Mesendoderm (in vitro differentiated cells): Measurements from ENCODE around the gene LORICRIN.
A peak's percentile ranks its signal among the peaks of the same experiment; 100 is the strongest.

ENCODE experiments used
- DNase-seq: peaks from one replicate; pipeline ENCODE4 v3.0.0; 2013
- H2AK5ac ChIP-seq: 2 replicates; pipeline ENCODE4 v1.6.1; 2013; ENCODE audit warnings: low read length, inconsistent platforms
- H2BK120ac ChIP-seq: 2 replicates; pipeline ENCODE4 v1.6.1; 2013; ENCODE audit warnings: low read depth, mild to moderate bottlenecking, low read length, moderate library complexity, mixed read lengths
- H2BK15ac ChIP-seq: replicated peaks from 2 replicates; pipeline ENCODE4 v1.6.1; 2013; ENCODE audit warnings: low read depth, mild to moderate bottlenecking, moderate library complexity
- H2BK5ac ChIP-seq: 2 replicates; pipeline ENCODE4 v1.6.1; 2013; ENCODE audit warnings: low read length, inconsistent platforms
- H3K18ac ChIP-seq: 2 replicates; pipeline ENCODE4 v1.6.1; 2013; ENCODE audit warnings: mild to moderate bottlenecking, low read length, mixed read lengths
- H3K23ac ChIP-seq: one replicate; pipeline ENCODE4 v1.6.1; 2013; ENCODE audit warnings: low read length
- H3K27ac ChIP-seq: 2 replicates; pipeline ENCODE4 v1.5.1; 2013; ENCODE audit warnings: low read depth, mild to moderate bottlenecking, inconsistent platforms, low read length, moderate library complexity
- H3K27me3 ChIP-seq: 2 replicates; pipeline ENCODE4 v1.6.1; 2013; ENCODE audit warnings: low read length, control low read depth, mild to moderate bottlenecking, inconsistent platforms; ENCODE audit not compliant: insufficient read depth, poor library complexity
- H3K36me3 ChIP-seq: 2 replicates; pipeline ENCODE4 v1.6.1; 2013; ENCODE audit warnings: low read length, inconsistent platforms; ENCODE audit not compliant: control insufficient read depth, insufficient read depth
- H3K4ac ChIP-seq: one replicate; pipeline ENCODE4 v1.6.1; 2013; ENCODE audit warnings: low read depth, mild to moderate bottlenecking, low read length, moderate library complexity
- H3K4me1 ChIP-seq: 2 replicates; pipeline ENCODE4 v1.6.1; 2013; ENCODE audit warnings: low read depth, low read length, inconsistent platforms; ENCODE audit not compliant: control insufficient read depth
- H3K4me2 ChIP-seq: 2 replicates; pipeline ENCODE4 v1.6.1; 2013; ENCODE audit warnings: low read length
- H3K4me3 ChIP-seq: 2 replicates; pipeline ENCODE4 v1.5.1; 2013; ENCODE audit warnings: mild to moderate bottlenecking, low read length
- H3K56ac ChIP-seq: one replicate; pipeline ENCODE4 v1.6.1; 2013; ENCODE audit warnings: low read length
- H3K79me1 ChIP-seq: 2 replicates; pipeline ENCODE4 v1.6.1; 2013; ENCODE audit warnings: low read length, inconsistent platforms
- H3K79me2 ChIP-seq: 2 replicates; pipeline ENCODE4 v1.6.1; 2013; ENCODE audit warnings: mild to moderate bottlenecking, low read length; ENCODE audit not compliant: control insufficient read depth, insufficient read depth
- H3K9ac ChIP-seq: 2 replicates; pipeline ENCODE4 v1.6.1; 2013; ENCODE audit warnings: low read length, inconsistent platforms
- H4K5ac ChIP-seq: one replicate; pipeline ENCODE4 v1.6.1; 2013; ENCODE audit warnings: low read length
- H4K8ac ChIP-seq: one replicate; pipeline ENCODE4 v1.6.1; 2013; ENCODE audit warnings: low read depth, mild to moderate bottlenecking, control low read depth, low read length, moderate library complexity
- WGBS: extraction: QIAGEN DNeasy Blood & Tissue Kit; methylation state at CpG from one replicate; pipeline ENCODE4 v1.1.7; 2013; ENCODE audit warnings: low lambda C conversion rate, missing lambda C conversion rate; ENCODE audit not compliant: insufficient coverage; ENCODE audit errors: extremely low coverage; 5-methylcytosine and 5-hydroxymethylcytosine counted together

Gene LORICRIN

DNA sequence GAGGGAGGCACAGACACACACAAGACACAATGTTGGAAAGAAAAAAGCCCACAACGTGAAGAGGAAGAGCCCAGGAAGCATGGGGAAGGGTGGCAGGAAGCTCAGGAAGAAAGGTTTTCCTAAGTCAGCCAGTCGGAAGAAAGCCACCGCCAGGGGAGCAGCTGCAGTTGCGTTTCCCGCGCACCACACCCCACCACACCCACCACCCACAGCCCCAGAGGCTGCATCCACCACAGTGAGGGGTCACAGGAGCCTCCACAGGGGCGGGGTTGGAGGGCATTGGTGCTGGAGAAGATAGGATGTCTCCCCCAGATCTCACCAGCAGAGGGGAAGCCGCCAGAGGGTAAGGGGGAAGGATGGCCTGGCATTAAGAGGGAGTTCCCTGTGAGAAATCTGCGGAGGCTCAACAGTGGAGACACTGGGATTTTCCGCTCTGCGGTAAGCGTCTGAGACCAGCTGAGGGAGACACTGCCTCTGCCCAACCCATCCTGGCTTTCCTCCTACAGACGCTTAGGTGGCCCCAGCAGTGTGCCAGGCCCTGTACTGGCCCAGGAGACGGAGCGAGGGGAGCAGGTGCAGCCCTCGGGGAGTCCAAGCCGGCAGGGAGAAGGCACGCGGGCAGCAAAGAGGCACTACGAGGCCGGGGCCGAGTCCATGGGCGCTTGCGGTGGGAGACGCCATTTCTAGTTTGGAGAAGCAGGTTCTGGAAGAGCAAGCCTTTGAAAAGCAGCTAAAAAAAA is 33.4 kb downstream of the LORICRIN start:
- Histone ChIP-seq H2BK120ac (no peak overlapping the region), H2AK5ac (no peak overlapping the region), H3K23ac (no peak overlapping the region), H3K56ac (peak overlapping the region; percentile 45), H3K36me3 (no peaks in the 10 kb centered on the region), H4K8ac (no peak overlapping the region), H3K4me3 (no peak overlapping the region), H3K27me3 (no peaks in the 10 kb centered on the region), H2BK5ac (no peak overlapping the region), H2BK15ac (no peak overlapping the region), H3K18ac (no peak overlapping the region), H3K79me1 (no peaks in the 10 kb centered on the region), H3K9ac (no peak overlapping the region), H3K4me1 (peaks cover 2% of the 10 kb centered on the region), H3K27ac (no peak overlapping the region), H3K4ac (no peak overlapping the region), H3K4me2 (no peak overlapping the region), H4K5ac (no peak overlapping the region), H3K79me2 (no peaks in the 10 kb centered on the region)
- peak; percentile 54 for DNase-seq
- WGBS, result no CpG with 5 or more reads among the region's 25 CpGs

DNA sequence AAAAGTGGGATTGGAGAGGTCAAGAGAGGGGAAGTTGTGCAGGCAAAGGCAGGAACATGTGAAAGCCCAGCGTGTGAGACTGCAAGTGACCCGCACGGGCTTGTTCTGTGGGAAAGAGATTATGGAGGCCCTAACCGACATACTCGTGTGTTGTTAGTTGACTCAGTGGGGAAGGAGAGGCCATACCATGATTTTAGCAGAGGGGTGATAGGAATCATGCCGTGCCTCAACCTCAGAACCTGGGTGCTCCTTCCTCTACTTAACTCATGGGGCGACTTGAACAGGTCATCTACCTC is 33.9 kb downstream of the LORICRIN start:
- H3K79me2 ChIP-seq, result no peaks in the 10 kb centered on the region
- DNase-seq, result no peak
- no peak overlapping the region for H2AK5ac ChIP-seq
- no peak overlapping the region for H4K8ac ChIP-seq
- no peak overlapping the region for H3K9ac ChIP-seq
- H3K79me1 ChIP-seq, result no peaks in the 10 kb centered on the region
- H3K4me2 ChIP-seq, result no peak overlapping the region
- no peak overlapping the region for H2BK120ac ChIP-seq
- no CpG with 5 or more reads among the region's 7 CpGs for WGBS
- H3K4me3 ChIP-seq, result no peak overlapping the region
- H4K5ac ChIP-seq, result no peak overlapping the region
- H3K56ac ChIP-seq, result no peak overlapping the region
- no peak overlapping the region for H3K23ac ChIP-seq
- H3K4me1 ChIP-seq, result peaks cover 2% of the 10 kb centered on the region
- H3K4ac ChIP-seq, result no peak overlapping the region
- no peak overlapping the region for H2BK5ac ChIP-seq
- H3K27ac ChIP-seq, result no peak overlapping the region
- no peaks in the 10 kb centered on the region for H3K36me3 ChIP-seq
- H3K27me3 ChIP-seq, result no peaks in the 10 kb centered on the region
- no peak overlapping the region for H2BK15ac ChIP-seq
- H3K18ac ChIP-seq, result no peak overlapping the region

DNA sequence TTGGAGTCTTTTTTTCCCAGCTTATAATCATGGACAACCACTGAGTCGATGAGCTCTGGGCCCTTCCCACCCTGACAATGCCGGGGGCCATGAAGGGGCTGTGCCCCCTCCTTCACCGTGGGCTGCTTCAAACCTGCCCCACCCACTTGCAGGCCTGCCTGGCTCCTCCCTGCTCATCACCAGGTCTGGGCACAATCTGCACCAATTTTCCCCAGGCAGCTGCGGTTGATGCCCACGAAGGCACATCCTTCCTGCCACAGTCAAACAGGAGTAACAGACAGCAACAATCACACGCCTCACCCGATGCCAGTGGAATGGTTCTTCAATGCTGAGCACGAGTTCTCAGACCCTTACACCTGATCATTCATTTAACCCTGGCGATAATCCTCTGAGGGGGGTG is 34.4 kb downstream of the LORICRIN start:
- Histone ChIP-seq H4K5ac (no peak overlapping the region), H3K4me1 (peaks cover 2% of the 10 kb centered on the region), H3K4ac (no peak overlapping the region), H3K56ac (no peak overlapping the region), H3K79me2 (no peaks in the 10 kb centered on the region), H3K18ac (no peak overlapping the region), H2BK15ac (no peak overlapping the region), H2AK5ac (no peak overlapping the region), H2BK5ac (no peak overlapping the region), H3K23ac (no peak overlapping the region), H3K79me1 (no peaks in the 10 kb centered on the region), H3K4me3 (no peak overlapping the region), H3K27ac (no peak overlapping the region), H3K4me2 (no peak overlapping the region), H3K36me3 (no peaks in the 10 kb centered on the region), H2BK120ac (no peak overlapping the region), H3K9ac (no peak overlapping the region), H4K8ac (no peak overlapping the region), H3K27me3 (no peaks in the 10 kb centered on the region)
- DNase-seq, result no peak
- no CpG with 5 or more reads among the region's 9 CpGs for WGBS

DNA sequence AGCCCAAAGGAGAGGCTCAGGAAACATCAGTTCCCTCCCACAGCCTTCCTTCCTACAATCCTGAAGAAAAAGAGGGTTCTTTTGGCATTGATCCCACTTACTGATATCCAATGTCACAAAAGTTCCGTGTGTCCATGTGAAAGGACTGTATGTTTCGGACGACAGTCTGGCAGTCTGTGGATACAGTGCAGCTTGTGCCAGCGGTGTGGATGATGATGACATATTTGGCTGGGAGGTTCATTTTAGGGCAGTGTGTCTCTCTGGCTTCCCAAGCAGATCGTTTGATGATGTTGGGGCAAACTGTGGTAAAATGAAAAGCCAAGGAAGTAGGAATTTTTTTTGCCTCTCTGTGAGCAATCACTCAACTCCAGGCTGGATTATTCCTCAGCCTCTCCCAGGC is 42.8 kb downstream of the LORICRIN start:
- H3K36me3 ChIP-seq, result no peaks in the 10 kb centered on the region
- no peak overlapping the region for H2BK120ac ChIP-seq
- H3K56ac ChIP-seq, result no peak overlapping the region
- no peak overlapping the region for H4K5ac ChIP-seq
- no peak overlapping the region for H3K4me3 ChIP-seq
- H3K27me3 ChIP-seq, result no peaks in the 10 kb centered on the region
- H2AK5ac ChIP-seq, result no peak overlapping the region
- no peak overlapping the region for H3K4me2 ChIP-seq
- H3K27ac ChIP-seq, result no peak overlapping the region
- H3K18ac ChIP-seq, result no peak overlapping the region
- WGBS, result no CpG with 5 or more reads among the region's 5 CpGs
- H3K79me2 ChIP-seq, result no peaks in the 10 kb centered on the region
- H3K9ac ChIP-seq, result no peak overlapping the region
- no peaks in the 10 kb centered on the region for H3K79me1 ChIP-seq
- no peak overlapping the region for H2BK15ac ChIP-seq
- H4K8ac ChIP-seq, result no peak overlapping the region
- no peaks in the 10 kb centered on the region for H3K4me1 ChIP-seq
- no peak overlapping the region for H2BK5ac ChIP-seq
- DNase-seq, result no peak
- H3K4ac ChIP-seq, result no peak overlapping the region
- H3K23ac ChIP-seq, result no peak overlapping the region

DNA sequence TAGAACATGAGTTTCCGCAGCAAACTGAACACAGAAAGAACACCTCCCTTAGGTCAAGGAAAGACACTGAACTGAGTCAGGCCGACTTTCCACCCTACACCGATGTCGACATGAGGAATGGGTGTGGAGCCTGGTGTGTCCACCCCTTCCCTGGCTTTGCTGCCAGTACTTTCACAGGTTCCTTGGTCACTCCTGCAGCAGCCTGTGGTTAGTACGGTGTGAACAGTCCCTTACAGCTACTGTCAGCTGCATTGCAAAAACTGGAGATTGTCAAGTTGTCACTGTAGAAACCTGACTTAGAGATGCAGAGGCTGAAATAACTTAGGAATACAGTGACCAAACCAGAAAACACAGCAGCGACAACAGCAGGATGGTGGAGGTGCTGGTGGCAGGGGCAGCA is 46.2 kb downstream of the LORICRIN start:
- Histone ChIP-seq H3K4me3 (no peak overlapping the region), H3K4me2 (no peak overlapping the region), H2AK5ac (no peak overlapping the region), H3K27me3 (no peaks in the 10 kb centered on the region), H2BK5ac (no peak overlapping the region), H4K5ac (no peak overlapping the region), H3K4me1 (no peaks in the 10 kb centered on the region), H3K27ac (no peak overlapping the region), H3K23ac (no peak overlapping the region), H3K18ac (no peak overlapping the region), H3K9ac (no peak overlapping the region), H2BK15ac (no peak overlapping the region), H2BK120ac (no peak overlapping the region), H3K36me3 (no peaks in the 10 kb centered on the region), H3K4ac (no peak overlapping the region), H4K8ac (no peak overlapping the region), H3K56ac (no peak overlapping the region), H3K79me1 (no peaks in the 10 kb centered on the region), H3K79me2 (no peaks in the 10 kb centered on the region)
- WGBS, result no CpG with 5 or more reads among the region's 6 CpGs
- no peak for DNase-seq
